BE2C (cell line): Measurements from ENCODE around the gene GPC5.

ENCODE experiments used
- DNase-seq: peaks from one replicate; pipeline ENCODE4 v3.0.0-alpha.2; 2020
- H3K27me3 ChIP-seq: fragments of 250-450 bp; sonication (Bioruptor Pico); 2 replicates; pipeline ENCODE4 v1.5.1; 2020; ENCODE audit warnings: mild to moderate bottlenecking
- H3K36me3 ChIP-seq: fragments of 250-450 bp; sonication (Bioruptor Pico); 2 replicates; pipeline ENCODE4 v1.5.1; 2020; ENCODE audit warnings: mild to moderate bottlenecking
- H3K4me1 ChIP-seq: fragments of 250-450 bp; sonication (Bioruptor Pico); 2 replicates; pipeline ENCODE4 v1.5.1; 2020
- H3K4me3 ChIP-seq: 2 replicates; pipeline ENCODE4 v1.5.1; 2011; ENCODE audit warnings: low read depth, low read length
- H3K9me3 ChIP-seq: fragments of 250-450 bp; sonication (Bioruptor Pico); 2 replicates; pipeline ENCODE4 v1.5.1; 2020
- TF ChIP-seq, protein P1 (sequence below): IDR thresholded peaks from 2 replicates; pipeline ENCODE4 v1.5.1; 2012; ENCODE audit warnings: mild to moderate bottlenecking, low read depth, low read length

Gene GPC5

DNA sequence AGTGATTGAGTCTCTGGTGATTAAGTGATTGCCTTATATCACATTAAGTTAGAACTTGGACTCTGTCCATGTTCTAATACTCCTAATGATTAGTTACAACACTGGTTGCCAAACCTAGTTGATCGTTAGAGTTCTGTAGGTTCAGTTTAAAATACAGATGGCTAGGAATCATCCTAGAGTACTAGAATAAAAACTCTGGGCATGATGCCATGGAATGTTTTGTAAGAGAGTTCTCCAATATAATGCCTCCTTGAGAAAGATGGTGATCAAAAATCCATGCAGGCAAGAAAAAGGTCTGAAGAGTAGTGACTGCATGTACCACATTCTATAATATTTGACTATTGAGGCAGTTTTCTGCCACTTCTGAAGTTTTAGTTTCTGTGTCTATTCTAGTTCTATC, 176.3 kb downstream of the GPC5 start:
- H3K4me3 ChIP-seq: no peak overlapping the region
- DNase-seq: no peak
- no peaks in the 10 kb centered on the region for H3K36me3 ChIP-seq
- TF ChIP-seq, protein P1, sequence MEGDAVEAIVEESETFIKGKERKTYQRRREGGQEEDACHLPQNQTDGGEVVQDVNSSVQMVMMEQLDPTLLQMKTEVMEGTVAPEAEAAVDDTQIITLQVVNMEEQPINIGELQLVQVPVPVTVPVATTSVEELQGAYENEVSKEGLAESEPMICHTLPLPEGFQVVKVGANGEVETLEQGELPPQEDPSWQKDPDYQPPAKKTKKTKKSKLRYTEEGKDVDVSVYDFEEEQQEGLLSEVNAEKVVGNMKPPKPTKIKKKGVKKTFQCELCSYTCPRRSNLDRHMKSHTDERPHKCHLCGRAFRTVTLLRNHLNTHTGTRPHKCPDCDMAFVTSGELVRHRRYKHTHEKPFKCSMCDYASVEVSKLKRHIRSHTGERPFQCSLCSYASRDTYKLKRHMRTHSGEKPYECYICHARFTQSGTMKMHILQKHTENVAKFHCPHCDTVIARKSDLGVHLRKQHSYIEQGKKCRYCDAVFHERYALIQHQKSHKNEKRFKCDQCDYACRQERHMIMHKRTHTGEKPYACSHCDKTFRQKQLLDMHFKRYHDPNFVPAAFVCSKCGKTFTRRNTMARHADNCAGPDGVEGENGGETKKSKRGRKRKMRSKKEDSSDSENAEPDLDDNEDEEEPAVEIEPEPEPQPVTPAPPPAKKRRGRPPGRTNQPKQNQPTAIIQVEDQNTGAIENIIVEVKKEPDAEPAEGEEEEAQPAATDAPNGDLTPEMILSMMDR: no peak
- no peaks in the 10 kb centered on the region for H3K27me3 ChIP-seq
- H3K9me3 ChIP-seq: no peaks in the 10 kb centered on the region
- H3K4me1 ChIP-seq: no peaks in the 10 kb centered on the region

DNA sequence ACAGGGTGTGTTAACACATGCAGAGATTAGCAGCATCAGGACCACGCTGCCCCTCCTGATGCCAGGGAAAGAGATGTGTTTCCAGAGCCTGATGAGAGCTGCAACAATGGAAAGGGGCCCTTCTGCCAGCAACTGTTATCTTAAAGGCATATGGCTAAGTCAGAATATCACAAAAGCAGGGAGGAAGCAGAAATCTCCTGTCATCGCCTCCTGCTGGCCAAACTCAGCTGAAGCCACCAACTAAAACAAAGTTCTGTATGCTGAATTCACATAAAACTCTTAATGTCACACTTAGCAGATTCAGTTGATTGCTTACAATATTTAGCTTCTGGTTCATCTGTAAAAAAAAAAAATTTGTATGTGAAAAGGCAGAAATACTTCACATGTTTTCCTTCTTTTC, 178.2 kb downstream of the GPC5 start:
- TF ChIP-seq, protein P1: peak; percentile 50; the same call in 1 of the 2 replicates
- no peaks in the 10 kb centered on the region for H3K27me3 ChIP-seq

DNA sequence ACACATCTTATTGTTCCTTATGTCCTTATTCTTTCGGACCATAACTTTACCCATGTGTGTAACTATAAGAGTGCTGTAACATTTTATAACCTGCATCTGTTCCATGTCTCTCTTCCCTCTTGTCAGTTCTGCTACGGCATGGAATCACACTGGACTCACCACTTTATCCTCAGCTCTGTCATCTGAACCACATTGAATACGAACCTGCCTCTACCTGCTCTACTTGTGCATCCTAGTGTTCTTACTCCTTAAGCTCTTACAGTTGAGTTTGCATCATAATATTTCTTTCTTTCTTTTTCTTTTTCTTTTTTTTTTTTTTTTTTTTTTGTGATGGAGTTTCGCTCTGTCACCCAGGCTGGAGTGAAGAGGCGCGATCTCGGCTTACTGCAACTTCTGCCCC, 180.9 kb downstream of the GPC5 start:
- Histone ChIP-seq H3K27me3 (no peaks in the 10 kb centered on the region), H3K9me3 (no peaks in the 10 kb centered on the region), H3K4me3 (no peak overlapping the region), H3K4me1 (no peaks in the 10 kb centered on the region), H3K36me3 (no peaks in the 10 kb centered on the region)
- DNase-seq: no peak
- TF ChIP-seq, protein P1: no peak

More for the DNA sequence above, 178.2 kb downstream of the GPC5 start:
- DNase-seq: peak; percentile 35
- no peak overlapping the region for H3K4me3 ChIP-seq
- no peaks in the 10 kb centered on the region for H3K4me1 ChIP-seq
- no peaks in the 10 kb centered on the region for H3K36me3 ChIP-seq
- no peaks in the 10 kb centered on the region for H3K9me3 ChIP-seq

DNA sequence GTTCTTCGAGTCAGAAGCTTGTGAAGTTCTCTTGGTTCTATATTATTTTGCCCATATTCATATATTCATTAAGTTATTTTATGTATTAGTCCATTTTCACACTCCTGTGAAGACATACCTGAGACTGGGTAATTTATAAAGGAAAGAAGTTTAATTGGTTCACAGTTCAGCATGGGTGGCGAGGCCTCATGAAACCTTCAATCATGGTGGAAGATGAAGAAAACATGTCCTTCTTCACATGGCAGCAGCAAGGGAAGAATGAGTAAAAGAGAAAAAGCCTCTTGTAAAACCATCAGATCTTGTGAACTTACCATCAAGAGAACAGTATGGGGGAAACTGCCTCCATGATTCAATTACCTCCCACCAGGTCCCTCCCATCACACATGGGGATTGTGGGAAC, 182.3 kb downstream of the GPC5 start:
- H3K36me3 ChIP-seq: no peaks in the 10 kb centered on the region
- H3K4me3 ChIP-seq: no peak overlapping the region
- no peaks in the 10 kb centered on the region for H3K9me3 ChIP-seq
- H3K27me3 ChIP-seq: no peaks in the 10 kb centered on the region
- TF ChIP-seq, protein P1: no peak
- no peak for DNase-seq
- no peaks in the 10 kb centered on the region for H3K4me1 ChIP-seq

DNA sequence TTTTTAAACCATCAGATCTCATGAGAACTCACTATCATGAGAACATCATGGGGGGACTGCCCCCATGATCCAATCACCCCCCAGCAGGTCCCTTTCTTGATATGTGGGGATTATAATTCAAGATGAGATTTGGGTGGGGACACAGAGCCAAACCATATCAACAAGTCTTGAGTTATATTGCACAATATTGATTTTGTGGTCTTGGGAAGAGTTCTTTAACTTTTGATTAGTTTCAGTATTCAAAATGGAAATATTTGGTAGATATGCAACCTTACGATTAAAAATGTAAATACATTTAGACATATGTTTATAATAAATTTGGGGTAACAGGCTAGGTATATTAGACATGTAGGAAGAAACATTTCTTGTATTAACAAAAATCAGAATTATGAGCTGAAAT, 188.2 kb downstream of the GPC5 start:
- Histone ChIP-seq H3K27me3 (no peaks in the 10 kb centered on the region), H3K36me3 (no peaks in the 10 kb centered on the region), H3K4me3 (no peak overlapping the region), H3K4me1 (no peaks in the 10 kb centered on the region), H3K9me3 (no peaks in the 10 kb centered on the region)
- no peak for DNase-seq
- TF ChIP-seq, protein P1: no peak

DNA sequence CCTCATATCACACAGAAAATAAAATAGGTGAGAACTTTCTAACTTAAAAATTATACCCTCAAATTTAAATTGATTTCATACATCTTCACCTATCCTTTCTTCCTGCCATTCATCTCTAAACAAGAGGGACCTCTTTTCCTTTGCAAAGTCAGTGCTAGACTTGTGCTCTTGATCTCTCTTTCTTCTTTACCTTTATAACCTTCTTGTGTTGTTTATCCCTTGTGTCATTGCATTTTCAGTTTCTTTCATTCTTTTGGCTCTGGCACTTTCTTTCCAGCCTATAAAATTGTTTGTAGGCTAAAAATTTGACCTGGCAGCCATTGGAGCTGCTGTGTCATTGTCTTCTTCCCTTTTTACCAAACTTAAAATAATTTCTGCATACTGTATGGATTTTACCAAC, 190.1 kb downstream of the GPC5 start:
- no peak overlapping the region for H3K4me3 ChIP-seq
- TF ChIP-seq, protein P1: no peak
- no peaks in the 10 kb centered on the region for H3K4me1 ChIP-seq
- no peaks in the 10 kb centered on the region for H3K9me3 ChIP-seq
- DNase-seq: no peak
- H3K36me3 ChIP-seq: no peaks in the 10 kb centered on the region
- H3K27me3 ChIP-seq: no peaks in the 10 kb centered on the region
